PFSK-1 (cell line): ENCODE results near the gene FBXW10B.

ENCODE experiments used
- POLR2AphosphoS5 ChIP-seq: IDR thresholded peaks from 2 replicates; pipeline ENCODE4 v1.6.1; 2012; ENCODE audit warnings: low read depth, mild to moderate bottlenecking, control low read depth, low read length, moderate library complexity
- SIN3A ChIP-seq: IDR thresholded peaks from 2 replicates; pipeline ENCODE4 v1.6.1; 2012; ENCODE audit warnings: mild to moderate bottlenecking, low read length, moderate library complexity, borderline replicate concordance; ENCODE audit not compliant: insufficient read depth
- TAF1 ChIP-seq: IDR thresholded peaks from 2 replicates; pipeline ENCODE4 v1.6.1; 2012; ENCODE audit warnings: low read length, control low read depth, borderline replicate concordance; ENCODE audit not compliant: insufficient read depth
- TF ChIP-seq, protein P1 (sequence below), 2 experiments: IDR thresholded peaks; 2 replicates each; pipeline versions ENCODE4 v1.6.1 to v1.8.0; 2011 to 2012; ENCODE audit warnings: low read depth in 2 of 2, low read length in 2 of 2, control low read depth in 1 of 2, inconsistent platforms in 1 of 2, mild to moderate bottlenecking in 1 of 2, moderate library complexity in 1 of 2; ENCODE audit not compliant: insufficient read depth in 1 of 2

DNA sequence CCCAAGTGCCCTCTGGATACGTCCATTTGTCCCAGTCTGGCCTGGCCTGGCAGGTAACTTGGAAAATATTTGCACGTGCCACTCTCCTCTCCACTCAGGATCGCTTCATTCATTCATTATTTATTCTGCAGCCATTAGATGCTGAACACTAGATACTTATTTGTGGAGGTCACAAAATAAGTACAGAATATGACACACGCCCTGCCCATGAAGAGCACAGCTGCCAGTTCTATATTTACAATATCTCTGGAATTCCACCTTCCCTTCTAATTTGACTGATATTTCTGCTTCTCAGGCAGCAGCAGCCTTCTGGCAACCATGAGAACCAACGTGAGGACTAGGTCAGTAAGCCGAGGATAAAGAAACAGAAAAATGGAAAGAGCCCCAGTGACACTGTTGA lies 43.7 kb upstream of the FBXW10B start:
- TF ChIP-seq POLR2AphosphoS5 (no peak), TAF1 (no peak), SIN3A (no peak)
- TF ChIP-seq, protein P1, sequence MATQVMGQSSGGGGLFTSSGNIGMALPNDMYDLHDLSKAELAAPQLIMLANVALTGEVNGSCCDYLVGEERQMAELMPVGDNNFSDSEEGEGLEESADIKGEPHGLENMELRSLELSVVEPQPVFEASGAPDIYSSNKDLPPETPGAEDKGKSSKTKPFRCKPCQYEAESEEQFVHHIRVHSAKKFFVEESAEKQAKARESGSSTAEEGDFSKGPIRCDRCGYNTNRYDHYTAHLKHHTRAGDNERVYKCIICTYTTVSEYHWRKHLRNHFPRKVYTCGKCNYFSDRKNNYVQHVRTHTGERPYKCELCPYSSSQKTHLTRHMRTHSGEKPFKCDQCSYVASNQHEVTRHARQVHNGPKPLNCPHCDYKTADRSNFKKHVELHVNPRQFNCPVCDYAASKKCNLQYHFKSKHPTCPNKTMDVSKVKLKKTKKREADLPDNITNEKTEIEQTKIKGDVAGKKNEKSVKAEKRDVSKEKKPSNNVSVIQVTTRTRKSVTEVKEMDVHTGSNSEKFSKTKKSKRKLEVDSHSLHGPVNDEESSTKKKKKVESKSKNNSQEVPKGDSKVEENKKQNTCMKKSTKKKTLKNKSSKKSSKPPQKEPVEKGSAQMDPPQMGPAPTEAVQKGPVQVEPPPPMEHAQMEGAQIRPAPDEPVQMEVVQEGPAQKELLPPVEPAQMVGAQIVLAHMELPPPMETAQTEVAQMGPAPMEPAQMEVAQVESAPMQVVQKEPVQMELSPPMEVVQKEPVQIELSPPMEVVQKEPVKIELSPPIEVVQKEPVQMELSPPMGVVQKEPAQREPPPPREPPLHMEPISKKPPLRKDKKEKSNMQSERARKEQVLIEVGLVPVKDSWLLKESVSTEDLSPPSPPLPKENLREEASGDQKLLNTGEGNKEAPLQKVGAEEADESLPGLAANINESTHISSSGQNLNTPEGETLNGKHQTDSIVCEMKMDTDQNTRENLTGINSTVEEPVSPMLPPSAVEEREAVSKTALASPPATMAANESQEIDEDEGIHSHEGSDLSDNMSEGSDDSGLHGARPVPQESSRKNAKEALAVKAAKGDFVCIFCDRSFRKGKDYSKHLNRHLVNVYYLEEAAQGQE (IDR thresholded peaks at IDR 0.05; ENCODE audit: insufficient read depth in 1 of 2, low read depth in 2 of 2, low read length in 2 of 2): no peak
